AG10803 (cell line): ENCODE measurements around the gene EPB41L2.
"Not testable (repeated sequence)": the region's sequence is repeated elsewhere in the genome, so short reads cannot be mapped to it uniquely, and the experiment has no call there.

Source experiments
- DNase-seq: peaks from one replicate; pipeline ENCODE4 v3.0.0; 2010; ENCODE audit warnings: low read depth
- H3K4me3 ChIP-seq: 2 replicates; pipeline ENCODE4 v1.5.1; 2011; ENCODE audit warnings: mild to moderate bottlenecking, low read length, control low read depth
- TF ChIP-seq, protein P1 (sequence below): conservative IDR thresholded peaks from 2 replicates; pipeline ENCODE4 v1.5.1; 2011; ENCODE audit warnings: mild to moderate bottlenecking, low read length, control low read depth, inconsistent platforms

EPB41L2 gene

DNA sequence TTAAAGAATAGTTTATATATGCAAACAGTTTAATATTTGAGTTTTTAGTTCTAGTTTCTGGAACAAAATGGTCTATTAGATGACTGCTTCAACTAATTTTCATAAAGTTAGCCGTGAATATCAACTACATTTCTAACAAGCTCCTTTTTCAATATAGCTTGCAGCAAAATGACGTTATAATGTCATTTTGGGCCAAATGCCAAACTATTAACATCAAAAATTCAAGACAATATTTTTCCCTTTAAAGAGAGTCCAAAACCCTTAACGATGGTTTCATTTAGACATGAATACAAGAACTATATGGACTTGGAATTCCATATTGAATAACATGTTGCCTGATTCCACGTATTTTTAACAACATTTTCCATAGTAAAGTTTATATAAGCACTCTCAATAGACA lies 144.9 kb downstream of the EPB41L2 start:
- TF ChIP-seq, protein P1, sequence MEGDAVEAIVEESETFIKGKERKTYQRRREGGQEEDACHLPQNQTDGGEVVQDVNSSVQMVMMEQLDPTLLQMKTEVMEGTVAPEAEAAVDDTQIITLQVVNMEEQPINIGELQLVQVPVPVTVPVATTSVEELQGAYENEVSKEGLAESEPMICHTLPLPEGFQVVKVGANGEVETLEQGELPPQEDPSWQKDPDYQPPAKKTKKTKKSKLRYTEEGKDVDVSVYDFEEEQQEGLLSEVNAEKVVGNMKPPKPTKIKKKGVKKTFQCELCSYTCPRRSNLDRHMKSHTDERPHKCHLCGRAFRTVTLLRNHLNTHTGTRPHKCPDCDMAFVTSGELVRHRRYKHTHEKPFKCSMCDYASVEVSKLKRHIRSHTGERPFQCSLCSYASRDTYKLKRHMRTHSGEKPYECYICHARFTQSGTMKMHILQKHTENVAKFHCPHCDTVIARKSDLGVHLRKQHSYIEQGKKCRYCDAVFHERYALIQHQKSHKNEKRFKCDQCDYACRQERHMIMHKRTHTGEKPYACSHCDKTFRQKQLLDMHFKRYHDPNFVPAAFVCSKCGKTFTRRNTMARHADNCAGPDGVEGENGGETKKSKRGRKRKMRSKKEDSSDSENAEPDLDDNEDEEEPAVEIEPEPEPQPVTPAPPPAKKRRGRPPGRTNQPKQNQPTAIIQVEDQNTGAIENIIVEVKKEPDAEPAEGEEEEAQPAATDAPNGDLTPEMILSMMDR, result no peak
- H3K4me3 ChIP-seq, result no peak overlapping the region
- DNase-seq, result no peak

DNA sequence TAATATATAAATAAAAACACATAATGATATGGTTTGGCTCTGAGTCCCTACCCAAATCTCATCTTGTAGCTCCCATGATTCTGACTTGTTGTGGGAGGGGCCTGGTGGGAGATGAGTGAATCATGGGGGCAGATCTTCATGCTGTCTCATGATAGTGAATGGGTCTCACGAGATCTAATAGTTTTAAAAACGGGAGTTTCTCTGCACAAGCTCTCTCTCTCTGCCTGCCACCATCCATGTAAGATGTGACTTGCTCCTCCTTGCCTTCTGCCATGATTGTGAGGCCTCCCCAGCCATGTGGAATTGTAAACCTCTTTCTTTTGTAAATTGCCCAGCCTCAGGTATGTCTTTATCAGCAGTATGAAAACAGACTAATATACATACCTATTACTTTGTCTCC lies 147.4 kb downstream of the EPB41L2 start:
- not testable (repeated sequence) for DNase-seq, H3K4me3 ChIP-seq

DNA sequence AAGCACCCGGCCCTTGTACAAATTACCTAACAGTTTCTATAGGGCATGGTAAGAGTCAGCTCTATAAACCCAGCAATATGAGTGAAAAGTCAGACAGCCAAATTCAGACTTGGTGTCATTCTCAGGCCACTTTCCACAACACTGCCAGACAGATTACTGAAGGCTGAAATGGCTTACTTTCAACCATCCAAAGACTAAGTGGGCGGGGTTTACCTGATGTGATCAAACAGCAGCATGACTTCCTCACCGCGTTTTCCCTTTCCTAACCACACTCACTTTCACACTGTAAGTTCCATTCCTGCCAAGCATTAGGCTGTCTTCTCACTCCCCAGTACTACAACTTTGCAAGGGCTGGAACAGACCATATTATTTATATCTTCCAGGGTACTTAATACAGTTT lies 149.9 kb downstream of the EPB41L2 start:
- TF ChIP-seq, protein P1, result no peak

DNA sequence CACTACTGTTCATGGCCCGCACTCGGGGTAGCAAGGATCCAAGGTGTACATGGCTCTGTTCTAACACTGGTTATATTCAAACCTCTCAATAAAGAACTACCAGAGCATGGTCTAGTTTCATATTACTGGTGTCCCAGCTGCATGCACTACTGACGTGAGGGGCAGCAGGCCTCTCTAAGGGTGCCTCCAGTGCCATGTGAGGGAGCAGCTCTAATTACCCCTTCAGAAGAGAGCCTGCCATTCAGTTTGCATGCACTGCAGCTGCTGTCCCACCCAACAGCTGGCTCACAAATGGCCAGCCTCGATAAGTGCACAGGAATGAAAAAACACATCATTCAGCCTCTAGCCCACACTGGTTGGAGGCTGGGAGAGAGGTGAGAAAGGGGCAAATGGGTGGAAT lies 150.6 kb downstream of the EPB41L2 start:
- DNase-seq, result no peak
- H3K4me3 ChIP-seq, result no peak overlapping the region
- TF ChIP-seq, protein P1, result no peak

More for the DNA sequence above, 149.9 kb downstream of the EPB41L2 start:
- no peak overlapping the region for H3K4me3 ChIP-seq
- no peak for DNase-seq

DNA sequence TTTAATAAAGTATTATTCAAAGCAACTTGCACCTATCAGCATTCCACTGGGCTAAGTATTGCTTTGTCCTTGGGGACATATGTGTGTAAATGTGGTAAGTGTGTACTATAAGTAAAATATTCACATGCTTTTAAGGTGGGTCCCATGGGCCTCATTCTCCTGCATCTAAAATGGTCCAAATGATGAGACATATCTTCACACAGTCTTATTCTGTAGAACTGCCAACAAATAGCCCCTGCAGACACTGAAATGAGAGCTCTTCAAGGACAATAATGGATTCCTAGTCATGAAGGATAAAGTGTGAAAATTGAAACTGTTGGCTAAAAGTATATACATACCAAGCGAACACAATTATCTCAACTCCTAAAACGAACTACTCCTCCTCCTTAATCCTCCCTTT lies 154.1 kb downstream of the EPB41L2 start:
- no peak for DNase-seq
- TF ChIP-seq, protein P1, result no peak
- no peak overlapping the region for H3K4me3 ChIP-seq

DNA sequence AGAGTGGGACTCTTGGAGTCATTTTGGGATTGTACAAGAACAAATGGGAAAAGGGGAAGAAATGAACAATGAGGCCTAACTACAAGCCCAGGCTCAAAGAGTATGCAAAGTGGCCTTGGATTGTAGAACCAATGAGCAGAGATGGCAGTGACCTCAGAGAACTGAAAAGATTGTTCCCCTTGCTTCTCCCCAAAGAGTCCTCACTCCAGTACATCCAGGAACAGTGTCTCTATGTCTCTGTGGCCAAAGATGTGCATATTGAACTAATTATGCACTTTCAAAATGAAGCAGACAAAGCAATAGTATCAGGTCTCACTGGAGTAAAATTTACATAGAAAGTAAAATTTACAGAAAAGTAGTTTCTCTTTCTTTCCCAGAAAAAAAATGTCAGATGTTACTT lies 154.9 kb downstream of the EPB41L2 start:
- TF ChIP-seq, protein P1, result no peak
- H3K4me3 ChIP-seq, result no peak overlapping the region
- DNase-seq, result peak; percentile 24

DNA sequence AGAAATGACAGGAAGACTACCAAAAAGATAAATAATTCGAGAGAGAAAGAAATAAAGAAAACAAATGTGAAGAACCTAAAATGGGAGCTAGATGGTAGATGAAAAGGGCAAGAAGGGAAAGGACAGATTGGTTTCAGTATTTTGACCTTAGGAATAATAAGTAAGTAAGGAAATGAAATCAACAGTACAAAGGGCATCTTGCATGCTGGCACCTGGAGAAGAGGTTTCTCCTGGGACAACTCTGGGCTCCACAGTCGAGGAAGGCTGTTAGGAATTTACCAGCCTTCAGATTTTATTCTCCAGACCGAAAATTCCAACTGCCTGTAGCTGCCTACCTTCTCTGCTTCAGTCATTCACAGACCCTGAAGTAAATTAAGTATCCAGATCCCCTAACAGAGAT lies 155.4 kb downstream of the EPB41L2 start:
- no peak for DNase-seq
- H3K4me3 ChIP-seq, result no peak overlapping the region
- TF ChIP-seq, protein P1, result no peak
